Fibroblast of lung (primary cell): ENCODE measurements around the gene UTP20.

ENCODE experiments used
- CTCF ChIP-seq, 2 donors: IDR thresholded peaks in 1 of 2; conservative IDR thresholded peaks in 1 of 2; 1 replicate in 1 of 2; 2 replicates in 1 of 2; pipeline ENCODE4 v1.5.1; 2011 to 2012; ENCODE audit warnings: low read length in 2 of 2, control low read depth in 1 of 2, inconsistent platforms in 1 of 2, low read depth in 1 of 2, mild to moderate bottlenecking in 1 of 2
- EZH2 ChIP-seq: IDR thresholded peaks from 2 replicates; pipeline ENCODE4 v1.5.1; 2012; ENCODE audit warnings: low read length, control low read depth, mild to moderate bottlenecking; ENCODE audit errors: missing control alignments

GRCh38 chr12:101231636-101232035 is 48.3 kb upstream of the UTP20 start:
- TF ChIP-seq CTCF (conservative IDR thresholded peaks at IDR 0.05 in 1 of 2, IDR thresholded peaks at IDR 0.05 in 1 of 2; ENCODE audit: low read depth in 1 of 2, low read length in 2 of 2) (no peak), EZH2 (no peak)
